DMS79 treated with DMSO at 0.1 percent for 48 hours (cell line): ENCODE measurements around the gene CTIF.
A peak's percentile ranks its signal among the peaks of the same experiment; 100 is the strongest.

Experiments
- DNase-seq: peaks from one replicate; lab custom pipeline; 2025; lab: John Stamatoyannopoulos, UW

The CTIF gene

GRCh38 chr18:48600456-48601090, 61.7 kb downstream of the CTIF start:
- no peak for DNase-seq

DNA sequence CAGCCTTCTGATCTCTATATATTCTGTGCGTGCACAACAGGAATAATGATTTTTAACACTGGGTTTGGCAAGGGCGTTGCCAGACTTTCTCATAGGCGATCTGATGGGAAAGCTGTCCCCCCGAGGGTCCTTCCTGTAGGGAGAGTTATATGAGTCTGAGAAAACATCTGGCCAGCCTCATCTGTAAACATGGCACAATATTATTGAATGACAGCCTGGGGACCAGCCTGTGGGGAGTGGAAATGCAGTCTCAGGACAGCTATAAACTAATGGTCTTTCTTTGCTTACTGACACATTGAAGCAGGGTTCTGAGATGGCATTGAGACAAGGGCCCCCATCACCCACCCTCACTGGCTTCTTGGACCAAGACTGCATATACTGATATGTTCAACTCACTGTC, 62.5 kb downstream of the CTIF start:
- DNase-seq = no peak

GRCh38 chr18:48602759-48603390, 64.0 kb downstream of the CTIF start:
- DNase-seq = no peak

GRCh38 chr18:48605408-48605845, 66.6 kb downstream of the CTIF start:
- DNase-seq = peak; percentile 33

GRCh38 chr18:48607056-48607984, 68.5 kb downstream of the CTIF start:
- peak; percentile 49 for DNase-seq

DNA sequence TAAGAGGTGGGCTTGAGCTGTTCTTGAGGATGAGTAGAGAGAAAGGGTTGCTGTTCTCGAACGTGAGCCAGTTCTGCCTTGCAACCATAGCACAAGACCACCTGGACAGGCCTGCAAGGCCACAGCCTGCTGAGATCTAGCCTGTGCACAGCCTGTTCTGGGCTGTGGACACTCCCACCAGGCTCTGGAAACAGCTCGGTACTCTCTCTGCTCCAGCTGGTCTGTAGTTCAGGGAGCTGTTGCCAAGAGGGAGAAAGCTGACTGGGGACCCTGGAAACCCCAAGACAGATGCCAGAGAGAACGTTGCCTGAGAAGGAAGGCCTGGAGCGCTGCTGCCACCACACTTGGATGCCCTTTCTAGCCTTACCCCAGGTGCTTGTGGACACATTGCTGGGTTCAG, 69.8 kb downstream of the CTIF start:
- no peak for DNase-seq

DNA sequence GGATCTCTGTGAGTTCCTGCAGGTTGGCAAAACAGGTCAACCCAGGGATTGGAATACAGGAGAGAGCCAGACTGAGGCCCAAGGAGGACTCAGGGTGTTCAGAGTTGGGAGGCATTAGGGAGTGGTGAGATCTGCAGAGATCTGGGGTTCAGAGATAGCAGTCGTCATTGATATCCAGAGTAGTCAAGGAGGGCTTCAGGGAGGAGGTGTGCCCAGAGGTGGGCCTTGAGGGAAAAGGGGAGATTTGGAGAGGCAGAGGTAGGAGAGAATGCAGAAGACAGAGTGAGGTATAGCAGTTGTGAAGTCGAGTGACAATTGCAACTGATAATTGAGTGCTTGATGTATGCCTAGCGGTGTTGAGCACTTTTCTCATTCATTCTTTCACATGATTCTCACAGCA, 70.3 kb downstream of the CTIF start:
- no peak for DNase-seq

DNA sequence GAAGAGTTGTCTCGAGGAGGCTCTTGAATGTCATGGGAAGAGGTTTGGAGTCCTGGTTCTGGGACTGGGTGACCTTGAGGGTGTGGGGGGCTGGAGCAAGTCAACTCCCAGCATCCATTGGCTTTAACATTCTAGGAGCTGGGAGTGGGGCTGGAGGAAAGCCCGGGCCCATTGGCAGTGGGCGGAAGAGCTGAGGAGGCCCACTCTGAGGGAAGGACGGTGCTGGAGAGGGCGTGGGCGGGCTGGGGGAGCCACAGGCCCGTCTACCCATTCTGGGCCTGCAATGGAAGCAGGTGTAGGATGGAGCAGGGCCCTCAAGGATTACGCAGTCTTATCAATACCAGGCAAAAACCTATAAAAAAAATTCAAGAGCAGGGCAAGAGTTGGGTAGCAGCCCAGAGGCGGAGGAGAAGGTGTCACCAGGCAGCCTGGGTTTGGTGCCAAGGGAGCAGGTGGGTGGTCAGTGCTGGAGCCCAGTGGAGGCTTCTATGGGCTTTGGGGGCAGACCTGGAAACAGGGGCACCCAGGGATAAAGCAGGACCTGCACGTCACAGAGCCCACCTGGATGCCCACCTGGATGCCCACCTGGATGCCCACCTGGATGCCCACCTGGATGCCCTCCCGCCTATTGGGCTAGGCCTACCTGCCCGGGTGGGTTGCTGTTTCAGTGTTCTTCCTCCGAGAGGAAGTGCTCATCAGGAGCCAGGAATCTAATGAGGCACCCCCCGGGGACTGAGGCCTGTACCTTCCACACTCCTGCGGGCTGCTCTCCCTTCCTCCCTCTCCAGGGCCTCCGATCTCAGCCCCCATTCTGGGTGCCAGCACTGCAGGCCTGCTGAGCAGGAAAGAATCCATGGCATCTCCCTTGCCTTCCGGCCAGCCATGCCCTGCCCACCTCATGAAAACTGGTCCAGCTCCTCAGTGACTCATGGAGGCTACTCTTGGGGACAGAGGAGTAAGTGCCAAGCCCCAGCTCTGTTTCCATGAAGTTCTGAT, 71.3 kb downstream of the CTIF start:
- no peak for DNase-seq

GRCh38 chr18:48611203-48611602, 72.4 kb downstream of the CTIF start:
- no peak for DNase-seq

DNA sequence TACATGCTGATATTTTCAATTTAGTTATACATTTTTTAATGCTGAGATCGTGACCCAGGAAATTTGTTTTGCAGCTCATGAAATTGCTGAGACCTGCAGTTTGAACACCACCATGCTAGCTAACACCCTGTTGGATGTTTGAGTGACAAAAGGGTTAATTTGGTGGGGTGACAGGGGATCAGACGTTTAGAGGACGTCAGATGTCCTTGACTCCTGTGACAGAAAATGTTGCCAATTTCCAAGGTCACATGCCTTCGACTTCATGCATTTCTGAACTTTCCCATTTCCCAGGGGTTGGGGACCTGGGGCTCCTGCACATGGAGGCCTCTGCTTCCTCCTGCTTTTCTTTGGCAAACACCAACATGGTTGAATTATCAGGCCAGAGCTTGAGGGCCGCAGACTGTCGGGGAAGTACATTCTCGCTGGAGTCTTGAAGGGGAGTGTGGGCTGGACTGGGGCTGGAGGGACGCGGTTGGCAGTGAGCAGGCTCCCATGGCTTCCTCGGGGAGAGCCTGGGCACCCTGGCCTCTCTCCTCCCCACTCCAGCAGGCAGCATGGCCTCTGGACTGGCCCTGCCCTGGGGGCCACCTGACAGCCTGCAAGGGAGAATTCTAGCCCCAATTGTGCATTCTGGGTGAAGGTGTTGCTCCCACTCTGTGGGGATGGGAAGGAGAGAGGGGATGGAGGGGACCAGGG, 73.1 kb downstream of the CTIF start:
- DNase-seq = no peak

DNA sequence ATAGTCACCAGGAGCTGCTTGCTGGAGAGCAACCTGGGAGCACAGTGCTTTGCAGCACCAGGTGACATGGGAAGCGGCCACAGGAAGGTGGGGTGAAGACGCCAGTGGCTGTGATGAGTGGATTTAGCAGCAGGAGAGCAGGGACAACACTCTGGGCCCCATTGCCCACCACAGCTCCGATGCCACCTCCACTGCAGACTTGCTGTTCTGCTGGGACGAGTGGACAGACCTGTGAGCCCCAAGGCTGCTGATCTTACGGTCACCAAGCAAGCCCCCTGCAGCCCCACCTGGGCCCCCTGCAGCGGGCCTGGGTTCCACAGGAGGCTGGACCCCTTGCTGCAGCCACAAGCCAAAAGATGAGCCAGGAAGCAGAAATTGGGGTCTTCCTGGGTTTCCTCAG, 73.7 kb downstream of the CTIF start:
- DNase-seq = no peak

- DNase-seq = no peak
Measured at GRCh38 chr18:48612917-48613316, 74.1 kb downstream of the CTIF start.

DNA sequence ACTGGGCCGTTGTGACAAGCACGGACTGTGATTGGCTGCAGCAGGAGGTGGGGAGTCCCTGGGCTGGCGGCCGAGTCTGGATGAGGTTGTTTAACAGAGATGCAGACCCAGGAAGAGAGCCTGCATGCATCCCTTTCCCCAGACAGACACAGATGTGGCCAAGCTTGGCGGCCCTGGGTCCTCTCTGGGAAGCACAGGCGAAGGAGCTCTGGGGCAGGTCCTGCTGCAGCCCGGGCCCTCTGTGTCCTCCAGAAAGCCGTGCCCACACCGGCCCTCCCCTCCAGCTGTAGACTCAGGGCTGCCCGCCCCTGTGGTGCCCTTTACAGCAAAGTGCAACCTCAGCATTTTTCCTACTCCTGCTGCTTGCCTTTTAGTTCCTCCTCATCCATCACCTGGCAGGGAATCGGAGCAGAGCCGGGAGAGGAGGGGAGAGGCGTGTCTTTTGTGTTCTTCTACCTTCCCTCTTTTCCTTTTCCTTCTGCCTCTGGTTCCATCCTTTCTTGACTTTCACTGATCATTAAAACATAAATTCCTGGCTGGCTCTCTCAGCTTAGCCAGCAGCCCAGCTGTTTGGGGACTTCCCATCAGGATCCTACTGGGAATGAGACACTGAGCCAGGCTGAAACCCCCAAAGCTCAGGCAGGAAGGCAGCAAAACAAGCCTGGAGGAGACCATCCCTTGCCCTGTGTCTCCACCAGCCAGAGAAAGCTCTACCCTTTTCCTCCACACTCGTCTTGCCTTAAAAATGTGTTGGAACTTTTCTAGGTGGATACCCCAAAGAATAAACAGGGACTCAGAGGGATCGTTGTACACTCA, 75.0 kb downstream of the CTIF start:
- DNase-seq = peak; percentile 71

DNA sequence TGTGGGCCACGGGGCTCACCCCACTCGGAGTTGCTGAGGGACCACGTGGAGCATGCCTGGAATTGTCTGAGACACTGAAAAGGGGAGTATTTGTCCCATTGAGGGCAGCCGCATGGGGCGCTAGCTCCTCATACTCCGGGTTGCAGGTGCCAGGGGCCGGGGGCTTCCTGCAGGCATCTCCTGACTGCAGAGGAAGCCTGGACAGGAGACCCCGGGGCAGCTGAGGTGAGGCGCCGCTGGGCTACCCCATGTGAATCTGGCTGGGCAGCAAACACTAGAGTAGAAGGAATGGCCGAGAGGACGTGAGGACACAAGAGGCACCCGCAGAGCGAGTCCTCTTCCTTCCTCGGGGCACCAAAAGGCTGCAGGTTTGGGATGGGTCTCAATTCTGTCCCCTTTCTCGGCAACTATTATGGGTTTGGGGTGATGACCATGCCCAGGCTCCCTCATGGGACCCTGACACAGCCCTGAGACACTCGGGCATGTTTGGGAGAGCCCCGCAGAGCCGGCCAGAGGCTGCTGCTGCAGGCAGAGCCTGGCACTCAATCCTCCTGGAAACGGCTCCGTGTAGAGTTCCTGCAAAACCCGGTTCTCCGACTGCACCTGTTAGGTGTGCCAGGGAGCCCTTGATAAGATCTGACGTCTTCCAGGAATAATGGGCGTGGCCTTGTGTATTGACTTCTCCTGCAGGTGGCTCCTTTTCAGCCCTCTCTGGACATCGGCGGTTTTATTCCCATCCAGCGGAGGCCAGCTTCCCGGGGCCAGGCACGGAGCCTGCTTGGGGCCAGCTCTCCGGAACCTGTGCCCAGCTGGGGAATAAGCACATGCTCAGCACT, 77.0 kb downstream of the CTIF start:
- no peak for DNase-seq

DNA sequence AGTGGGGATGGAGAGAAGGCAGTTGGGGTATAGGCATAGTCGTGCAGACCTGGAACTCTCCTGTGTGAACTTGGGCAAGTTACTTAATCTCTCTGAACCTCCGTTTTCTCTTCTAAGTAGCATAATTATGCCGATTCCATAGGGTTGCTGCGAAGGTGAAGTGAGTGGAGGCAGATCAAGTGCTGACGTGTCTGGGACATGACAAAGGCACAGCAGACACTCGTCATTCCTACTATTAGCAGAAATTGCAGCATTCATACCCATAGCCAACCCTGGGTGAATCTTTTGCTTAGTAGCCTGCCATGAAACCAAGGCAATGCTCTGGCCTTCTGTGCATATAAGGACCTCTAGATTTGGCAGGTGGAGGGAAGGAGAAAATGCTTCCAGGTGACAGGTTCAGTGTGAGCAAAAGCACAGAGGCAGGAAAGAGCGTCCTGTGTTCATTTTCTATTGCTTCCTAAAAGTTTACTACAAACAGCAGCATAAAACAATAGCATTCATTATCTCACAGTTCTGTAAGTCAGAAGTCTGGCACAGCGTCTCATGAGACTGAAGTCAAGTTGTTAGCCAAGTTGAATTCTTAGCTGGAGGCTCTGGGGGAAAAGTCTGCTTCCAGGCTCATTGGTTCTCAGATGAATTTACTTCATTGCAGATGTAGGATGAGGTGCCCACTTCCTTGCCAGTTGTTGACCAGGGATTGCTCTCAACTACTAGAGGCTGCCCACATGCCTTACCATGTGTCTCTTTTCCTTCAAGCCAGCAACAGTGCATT, 77.8 kb downstream of the CTIF start:
- no peak for DNase-seq

DNA sequence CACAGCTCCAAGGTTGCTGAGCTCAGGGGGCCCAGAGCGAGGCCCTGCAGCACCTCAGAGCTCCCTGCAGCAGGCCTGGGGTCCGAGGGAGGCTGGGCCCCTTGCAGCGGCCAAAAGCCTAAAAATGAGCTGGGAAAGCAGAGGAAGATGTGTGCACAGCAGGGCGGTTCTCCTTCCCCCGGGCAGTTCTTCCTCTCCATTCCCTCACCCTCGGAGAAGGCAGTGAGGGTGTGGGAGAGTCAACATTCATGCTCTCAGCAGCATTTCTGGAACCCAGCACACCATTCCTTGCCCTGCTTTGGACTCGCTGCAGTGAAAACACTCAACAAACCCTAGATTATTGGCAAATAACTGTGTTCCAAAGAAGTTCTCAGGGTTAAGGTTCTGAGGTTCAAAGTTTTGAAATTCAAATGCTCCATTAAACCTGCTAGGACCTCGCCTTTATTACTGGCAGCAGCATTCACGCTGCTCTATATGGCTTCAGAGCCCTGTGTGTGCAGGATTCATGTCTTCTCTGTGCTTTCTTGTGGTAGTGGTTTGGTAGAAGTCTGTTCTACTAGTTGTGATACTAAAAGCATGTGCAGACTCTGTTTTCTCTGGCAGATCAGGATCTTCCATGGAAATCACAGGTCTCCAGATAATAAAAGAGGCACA, 79.1 kb downstream of the CTIF start:
- no peak for DNase-seq

DNA sequence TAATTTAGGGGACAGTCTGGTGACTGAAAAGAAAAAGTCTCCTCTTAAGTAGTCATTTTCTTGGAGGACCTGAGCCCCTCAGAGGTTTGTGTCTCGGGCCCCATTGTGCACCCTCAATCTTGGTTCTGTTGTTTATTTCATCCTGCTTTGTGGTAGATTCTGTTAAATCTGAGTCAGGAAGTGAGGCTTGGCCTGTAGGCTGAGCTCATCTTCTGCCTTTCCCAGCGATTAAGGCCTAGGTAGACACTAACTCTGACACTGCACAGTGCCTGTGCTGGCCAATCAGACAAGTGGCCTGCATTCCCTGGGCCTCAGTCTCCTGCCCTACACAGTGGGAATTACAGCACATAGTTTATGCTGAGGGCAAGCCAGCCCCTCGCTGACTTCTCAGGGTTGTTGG, 80.2 kb downstream of the CTIF start:
- no peak for DNase-seq

- DNase-seq = no peak
Measured at GRCh38 chr18:48619501-48619900, 80.7 kb downstream of the CTIF start.
